Stimulated activated CD8-positive, alpha-beta memory T cell treated with anti-CD3 and anti-CD28 coated beads, Interleukin-7, amount 100 ng/mL, for 1 hour (primary cell): ENCODE results near the gene CBX6.

ENCODE experiments used
- DNase-seq, 2 donors: peaks; one replicate each; pipeline ENCODE4 v3.0.0-alpha.2; 2020; ENCODE audit warnings: low read depth in 2 of 2

Gene CBX6

DNA sequence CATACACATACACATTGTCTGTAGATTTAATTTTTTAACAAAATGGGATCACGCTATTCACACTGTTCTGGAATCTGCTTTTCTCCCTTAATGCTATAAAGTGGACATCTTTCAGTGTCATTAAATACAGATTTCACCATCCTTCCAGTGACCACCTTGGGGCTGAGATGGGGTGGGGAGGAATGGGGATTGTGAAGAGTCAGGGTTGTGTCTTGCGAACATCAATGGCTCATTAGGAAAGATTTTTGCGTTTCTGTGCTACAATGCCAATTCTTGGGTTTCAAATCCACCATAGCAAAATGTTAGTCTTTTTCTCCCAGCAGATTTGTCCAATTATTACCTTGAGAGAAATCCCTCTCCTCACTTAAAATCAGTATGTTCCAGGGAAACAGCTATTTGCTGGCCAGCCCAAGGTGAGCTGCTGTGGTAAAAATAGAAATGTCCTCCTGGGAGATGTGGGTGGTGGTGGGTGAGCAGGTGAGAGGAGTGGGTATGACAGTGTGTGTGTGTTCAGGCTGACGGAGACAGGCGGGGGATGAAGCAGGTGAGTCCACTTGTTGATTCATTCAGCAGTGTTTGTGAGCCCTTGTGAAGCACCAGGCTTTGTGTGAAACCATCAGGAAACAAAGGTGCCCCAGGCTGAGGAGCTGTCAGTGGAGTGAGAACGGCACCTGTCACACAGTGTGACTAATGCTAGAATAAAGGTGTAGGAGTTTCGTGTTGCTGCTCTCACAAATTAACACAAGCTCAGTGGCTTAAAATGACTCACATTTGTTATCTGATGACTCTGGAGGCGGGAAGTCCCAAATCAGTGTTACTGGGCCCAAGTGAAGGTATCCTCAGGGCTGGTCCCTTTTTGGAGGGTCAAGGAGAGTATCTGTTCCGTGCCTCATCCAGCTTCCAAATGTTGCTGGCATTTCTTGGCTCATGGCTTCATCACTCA is 1.7 kb upstream of the CBX6 start:
- DNase-seq, result peak in 1 of 2 donors; percentile 31

DNA sequence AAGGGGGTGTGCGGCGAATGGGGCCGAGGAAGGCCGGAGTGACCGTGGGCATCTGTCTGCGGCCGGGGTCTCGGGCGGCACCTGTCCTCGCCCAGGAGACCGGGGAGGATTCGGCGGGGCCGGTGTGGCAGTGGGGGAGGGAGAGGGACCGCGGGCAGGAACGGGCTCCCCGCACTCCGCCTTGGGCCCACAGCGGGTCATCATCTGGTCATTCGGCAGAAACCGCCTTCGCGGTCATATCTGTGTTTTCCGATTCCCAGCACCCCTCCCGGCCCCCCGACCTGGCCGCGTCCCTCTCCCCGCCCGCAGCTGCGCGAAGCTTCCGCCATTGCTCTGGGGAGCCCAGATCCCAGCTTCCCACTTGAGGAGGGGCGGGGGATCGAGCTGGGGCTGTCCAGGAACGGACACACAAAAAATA is 824 bp upstream of the CBX6 start:
- no peak for DNase-seq

GRCh38 chr22:38871360-38872171 is 450 bp downstream of the CBX6 start:
- no peak for DNase-seq

DNA sequence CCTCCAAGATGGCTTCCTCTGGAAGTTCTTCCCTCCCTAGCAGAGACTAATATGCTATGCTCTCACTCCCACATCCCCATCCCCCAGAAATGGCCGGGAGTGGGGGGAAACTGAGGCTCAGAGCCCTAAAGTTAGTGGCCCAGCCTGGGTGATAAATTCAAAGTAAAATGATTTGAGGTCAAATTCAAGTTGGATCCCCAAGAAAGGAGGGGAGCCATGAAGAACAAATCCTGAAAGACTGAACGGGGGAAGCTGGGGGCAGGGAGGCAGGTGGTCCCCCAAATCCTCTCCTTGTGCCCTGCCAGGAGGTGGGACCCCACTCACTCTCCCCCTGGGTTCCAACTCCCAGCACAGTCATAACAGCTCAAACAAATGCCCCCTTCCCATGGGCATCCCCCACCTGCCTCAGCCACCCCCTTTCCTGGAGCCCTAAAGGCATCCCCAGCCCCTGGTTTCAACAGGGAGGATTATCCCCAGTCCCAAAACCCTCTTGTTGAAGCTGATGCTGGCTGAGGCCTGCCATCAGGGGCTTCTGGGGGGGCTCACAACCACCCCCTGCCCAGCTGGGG is 1.1 kb downstream of the CBX6 start:
- no peak for DNase-seq

- peak; percentile 67 to 84 for DNase-seq
Measured at GRCh38 chr22:38870312-38870741, 1.7 kb downstream of the CBX6 start.

DNA sequence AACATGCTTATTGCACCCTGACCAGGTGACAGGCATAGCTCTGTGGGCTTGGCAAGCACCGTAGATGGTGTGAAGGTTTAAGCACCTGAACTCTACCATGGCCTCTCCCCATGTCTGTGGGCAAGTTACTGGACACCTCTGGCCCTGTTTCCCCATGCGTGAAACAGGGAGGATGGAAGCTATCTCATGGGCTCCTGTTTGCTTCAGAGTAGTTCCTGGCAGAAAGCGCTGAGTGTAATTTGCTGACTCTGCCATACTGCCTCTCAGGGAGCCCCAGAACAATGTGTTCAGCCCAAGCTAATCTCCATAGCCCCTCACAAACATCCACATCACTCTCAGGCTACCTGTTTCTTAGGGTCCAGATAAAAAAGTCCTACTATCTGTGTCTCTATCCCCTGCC is 2.4 kb downstream of the CBX6 start:
- no peak for DNase-seq

DNA sequence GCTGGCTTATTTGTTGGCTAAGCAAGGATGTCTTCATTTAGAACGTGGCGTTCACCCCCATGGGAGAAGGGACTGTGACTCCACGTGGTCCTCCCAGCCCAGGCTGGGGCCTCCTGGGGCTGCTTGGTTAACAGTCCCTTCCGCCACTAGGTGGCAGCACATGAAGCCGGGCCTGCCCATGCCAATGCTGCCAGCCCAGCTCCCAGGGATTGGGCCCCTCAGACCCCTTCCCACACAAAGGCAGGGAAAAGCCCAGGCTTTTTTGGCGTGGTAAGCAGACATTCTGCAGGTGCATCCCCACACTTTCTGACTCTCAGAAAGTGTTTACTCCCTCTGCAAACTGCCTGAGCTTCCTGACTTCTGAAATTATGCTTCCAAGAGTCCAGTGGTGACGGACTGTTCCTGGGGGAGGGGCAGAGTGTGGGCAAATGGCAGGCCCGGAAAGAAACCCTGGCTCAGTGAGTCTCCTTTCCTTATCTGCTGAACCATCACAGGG is 3.1 kb downstream of the CBX6 start:
- DNase-seq, result peak; percentile 47 to 81

DNA sequence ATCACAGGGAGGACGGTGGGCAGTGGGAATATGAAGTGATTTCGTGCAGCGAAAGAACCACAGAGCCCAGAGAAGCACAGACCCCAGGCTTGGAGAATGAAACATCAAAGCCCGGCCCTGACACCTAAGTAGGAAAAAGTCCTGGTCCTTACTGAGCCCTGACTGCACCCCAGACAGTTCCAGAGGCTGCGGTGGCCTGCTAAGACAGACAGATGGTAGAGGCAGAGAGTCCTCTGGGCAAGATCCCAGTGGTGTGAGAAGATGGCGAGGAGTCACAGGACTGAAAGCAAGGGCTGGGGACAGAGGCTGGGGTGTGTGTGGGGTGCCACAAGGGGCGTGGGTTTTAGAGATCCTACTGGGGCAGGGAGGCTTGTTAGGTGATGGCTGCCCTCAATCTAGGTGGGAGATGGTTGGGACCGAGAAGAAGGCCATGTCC is 3.7 kb downstream of the CBX6 start:
- no peak for DNase-seq

- no peak for DNase-seq
Measured at GRCh38 chr22:38867471-38868285, 4.3 kb downstream of the CBX6 start.

DNA sequence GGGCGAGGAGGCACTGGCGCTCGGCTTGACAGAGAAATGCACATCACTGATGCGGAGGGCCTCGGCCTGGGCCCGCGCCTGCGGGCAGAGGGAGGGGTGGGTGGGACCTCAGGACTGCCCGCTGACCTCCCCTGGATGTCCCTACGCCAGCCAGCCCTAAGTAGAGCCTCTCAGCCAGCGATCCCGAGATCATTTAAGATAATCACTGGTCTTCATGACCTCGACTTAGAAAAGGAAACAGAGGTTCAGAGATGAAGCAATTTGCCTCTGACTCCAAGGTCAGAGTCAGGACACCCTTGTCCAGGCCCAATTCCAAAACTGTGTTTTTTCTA is 4.9 kb downstream of the CBX6 start:
- no peak for DNase-seq

DNA sequence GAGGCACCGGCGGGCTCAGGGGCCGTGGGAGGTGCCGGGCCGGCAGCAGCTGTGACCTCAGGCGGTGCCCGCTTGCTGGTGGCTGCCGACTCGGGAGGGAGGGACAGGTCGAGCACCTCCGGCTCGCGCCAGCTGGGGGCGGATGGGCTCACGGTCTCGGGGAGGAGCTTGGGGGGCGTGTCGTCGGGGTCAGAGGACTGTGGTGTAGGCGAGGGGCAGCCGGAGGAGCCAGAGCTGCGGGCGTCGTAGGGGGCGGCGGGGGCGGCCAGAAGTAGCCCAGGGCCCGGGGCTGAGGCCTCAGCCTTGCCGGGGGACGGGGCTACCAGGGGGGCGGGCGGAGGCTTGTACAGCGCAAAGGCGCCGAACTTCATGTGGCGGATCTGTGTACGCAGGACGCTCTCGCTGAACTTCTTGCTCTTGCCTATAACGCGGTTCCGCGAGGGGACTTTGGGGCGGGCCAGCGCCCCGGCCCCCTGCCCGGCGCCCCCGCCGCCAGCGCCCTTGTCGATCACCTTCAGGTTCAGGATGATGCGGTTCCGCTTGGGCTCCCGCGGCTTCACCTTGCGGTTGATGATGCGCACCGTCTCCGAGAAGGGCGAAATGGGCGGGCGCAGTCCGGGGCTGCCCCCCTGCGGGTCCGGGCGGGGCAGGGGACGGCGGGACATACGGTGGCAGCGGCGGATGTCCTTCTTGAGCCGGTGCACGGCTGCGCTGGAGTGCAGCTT is 5.5 kb downstream of the CBX6 start:
- no peak for DNase-seq

GRCh38 chr22:38866024-38866398 is 6.0 kb downstream of the CBX6 start:
- no peak for DNase-seq

- no peak for DNase-seq
Measured at GRCh38 chr22:38865201-38866023, 6.6 kb downstream of the CBX6 start.

DNA sequence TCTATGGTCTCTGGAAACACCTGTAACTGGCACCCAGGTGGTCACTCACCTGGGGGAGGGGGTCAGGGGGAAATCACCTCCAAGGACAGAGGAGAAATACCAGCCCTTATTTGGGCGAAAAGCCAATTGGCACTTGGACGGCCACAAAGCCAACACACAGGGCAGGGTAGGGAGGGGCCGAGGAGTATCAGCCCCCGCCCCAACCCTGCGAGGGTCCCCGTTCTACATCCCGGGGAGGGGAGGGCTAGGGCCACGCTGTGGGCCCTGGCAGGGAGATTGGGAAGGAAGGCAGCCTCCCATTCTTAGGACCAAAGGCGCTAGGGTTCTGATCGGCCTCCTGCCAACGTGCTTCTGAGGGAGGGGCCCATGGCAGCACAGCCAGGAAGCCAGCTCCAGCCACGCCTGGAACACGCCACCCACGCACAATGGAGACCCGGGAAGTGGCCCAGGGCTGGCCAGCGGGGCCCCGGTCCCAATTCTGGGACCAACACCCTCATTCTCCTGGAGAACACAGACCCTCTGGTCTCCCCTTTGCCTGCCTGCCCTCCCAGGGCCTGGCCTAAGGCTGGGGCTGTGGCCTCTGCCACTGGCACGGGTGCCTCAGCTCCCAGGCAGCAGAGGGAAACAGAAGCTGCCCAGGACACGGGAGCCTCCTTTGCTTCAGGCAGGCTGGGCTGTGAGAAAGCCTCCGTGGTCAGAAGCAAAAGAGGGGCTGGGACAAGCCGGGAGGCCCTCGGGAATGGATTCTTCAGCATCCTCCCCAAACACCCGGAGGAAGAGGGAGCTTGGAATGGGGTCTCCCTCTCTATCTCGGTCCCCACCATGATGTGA is 7.4 kb downstream of the CBX6 start:
- DNase-seq, result no peak

DNA sequence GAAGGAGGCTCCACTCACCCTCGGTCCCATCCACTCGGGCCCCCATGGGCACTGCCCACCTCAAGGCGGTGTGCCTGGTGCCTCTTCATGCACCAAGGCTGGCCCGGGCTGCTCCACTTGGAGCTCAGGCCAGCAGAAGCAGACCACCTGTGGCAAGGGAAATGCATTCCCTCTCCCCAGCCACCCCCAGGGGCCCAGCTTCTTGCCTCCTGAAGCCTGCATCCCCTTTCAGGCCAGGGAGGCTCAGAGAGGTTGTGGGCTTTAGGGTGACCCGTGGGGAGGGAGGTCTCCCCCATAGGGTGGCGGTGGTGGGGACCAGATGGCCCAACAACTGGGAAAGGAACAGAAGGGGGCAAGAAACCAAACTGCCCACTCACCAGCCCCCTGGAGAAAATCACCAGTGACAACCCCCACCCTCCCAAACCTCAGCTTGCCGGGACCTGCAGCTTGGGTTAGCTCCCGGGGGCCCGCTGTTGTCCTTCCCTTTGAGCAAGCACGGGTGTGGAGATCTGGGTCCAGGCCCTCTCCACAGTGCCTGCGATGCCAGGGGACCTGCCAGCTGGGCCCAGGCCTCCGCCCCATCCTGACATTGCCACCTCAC is 8.4 kb downstream of the CBX6 start:
- DNase-seq, result no peak

DNA sequence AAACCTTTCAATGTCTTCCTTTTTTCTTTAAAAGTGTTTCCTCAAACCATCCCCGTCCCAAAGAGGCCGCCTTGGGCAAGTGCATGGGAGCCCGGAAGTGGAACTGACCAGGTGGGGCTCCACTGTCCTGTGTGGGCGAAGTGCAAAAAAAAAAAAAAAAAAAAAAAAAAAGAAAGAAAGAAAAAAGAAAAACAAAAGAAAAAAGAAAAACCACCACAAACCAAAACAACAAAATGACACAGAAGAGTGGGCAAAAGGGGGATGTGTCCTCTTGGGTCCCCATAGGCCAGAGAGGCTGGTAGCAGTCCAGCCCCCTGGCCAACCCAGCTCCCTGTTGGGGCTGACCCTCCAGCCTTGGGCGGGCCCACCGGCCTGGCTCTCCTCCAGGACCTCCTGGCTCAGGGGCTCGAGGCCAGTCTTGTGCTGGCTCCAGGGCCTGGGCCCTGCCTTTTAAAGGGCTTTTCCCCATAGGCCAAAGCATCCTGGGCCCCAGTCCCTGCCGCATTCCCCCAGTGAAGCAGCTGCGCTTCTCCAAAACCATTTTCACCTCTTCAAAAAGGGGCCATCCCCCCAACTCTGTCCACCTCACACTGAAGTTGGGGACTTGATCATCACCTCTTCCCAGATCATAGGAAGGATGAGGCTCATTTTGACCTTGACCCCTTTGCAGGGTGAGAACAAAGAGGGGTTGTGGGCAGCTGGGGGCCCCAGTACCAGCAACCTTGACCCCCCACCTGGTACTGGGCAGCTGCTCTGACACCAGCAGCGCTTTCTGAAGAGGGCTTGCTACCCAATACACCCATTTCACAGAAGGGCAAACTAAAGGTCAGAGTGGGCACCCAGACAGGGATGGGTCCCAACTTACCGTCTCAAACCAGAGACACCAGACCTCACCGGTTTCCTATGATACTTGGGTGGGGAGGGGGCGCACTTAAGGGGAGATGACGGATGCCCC is 9.4 kb downstream of the CBX6 start:
- DNase-seq, result no peak

GRCh38 chr22:38861927-38862326 is 10.1 kb downstream of the CBX6 start:
- DNase-seq, result no peak
